GM15510 (cell line): ENCODE results near the gene AUTS2.

ENCODE experiments used
- POLR2A ChIP-seq: IDR thresholded peaks from 3 replicates; pipeline ENCODE4 v1.6.1; 2011; ENCODE audit warnings: borderline replicate concordance; ENCODE audit not compliant: insufficient read length; ENCODE audit errors: extremely low read depth

Gene AUTS2

DNA sequence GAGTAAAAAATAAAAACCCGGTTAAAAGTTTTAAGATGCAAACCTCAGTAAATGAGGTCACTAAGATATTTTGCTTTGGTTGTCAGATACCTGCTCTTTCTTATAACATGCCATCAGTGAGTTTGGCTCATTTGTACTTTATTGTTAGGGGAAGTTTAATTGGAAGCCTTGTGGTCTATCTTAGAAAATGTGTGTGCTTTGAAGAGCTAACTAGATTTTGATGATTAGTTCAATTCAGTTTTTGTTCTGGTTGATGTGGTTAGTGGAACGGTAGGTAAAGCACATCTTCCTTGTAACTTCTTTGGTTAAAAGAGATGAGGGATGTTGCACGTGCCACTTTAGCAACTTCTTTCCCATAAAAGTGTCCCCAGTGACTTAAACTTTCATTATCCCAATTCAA is 1180.3 kb downstream of the AUTS2 start:
- no peak for TF ChIP-seq POLR2A

- no peak for TF ChIP-seq POLR2A
Measured at GRCh38 chr7:70779321-70779720, 1181.0 kb downstream of the AUTS2 start.

DNA sequence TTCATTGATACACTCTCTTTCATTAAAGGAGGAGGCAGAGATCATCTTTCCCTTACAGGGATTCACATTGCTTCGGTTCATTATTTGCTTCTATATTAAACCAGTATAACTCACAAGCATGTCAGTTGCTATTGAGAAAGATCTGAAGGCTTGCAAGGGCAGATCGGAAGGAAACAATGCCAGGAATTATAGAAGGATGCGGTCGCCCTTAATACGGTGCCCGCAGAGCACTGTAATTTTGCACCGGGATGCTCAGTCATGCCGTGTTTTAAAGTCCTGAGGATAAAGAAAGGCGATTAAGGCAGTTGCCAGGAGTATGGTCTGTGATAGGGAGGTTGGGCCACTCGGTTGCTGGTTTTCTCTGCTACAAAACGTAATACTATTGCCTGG is 1183.6 kb downstream of the AUTS2 start:
- TF ChIP-seq POLR2A: no peak

- TF ChIP-seq POLR2A: no peak
Measured at GRCh38 chr7:70782796-70783195, 1184.5 kb downstream of the AUTS2 start.

GRCh38 chr7:70785427-70785826 is 1187.2 kb downstream of the AUTS2 start:
- no peak for TF ChIP-seq POLR2A

GRCh38 chr7:70786076-70786475 is 1187.8 kb downstream of the AUTS2 start:
- TF ChIP-seq POLR2A: no peak

DNA sequence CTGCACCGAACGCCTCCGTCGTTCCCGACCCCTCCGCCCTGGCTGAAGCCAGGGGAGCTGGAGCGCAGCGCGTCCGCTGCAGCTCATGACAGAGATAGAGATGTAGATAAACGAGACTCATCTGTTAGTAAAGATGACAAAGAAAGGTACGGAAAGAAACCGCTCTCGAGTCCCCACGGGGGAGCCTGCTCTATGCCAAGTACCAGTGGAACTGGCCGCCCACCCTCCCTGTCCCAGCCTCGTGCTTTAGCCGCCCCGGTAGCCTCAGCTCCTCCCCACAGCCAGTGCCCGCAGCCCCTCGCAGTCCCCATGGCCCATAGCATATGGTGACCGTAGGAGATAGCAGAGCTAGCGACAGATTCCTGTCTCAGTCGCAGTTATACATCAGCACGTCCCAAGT is 1189.0 kb downstream of the AUTS2 start:
- no peak for TF ChIP-seq POLR2A

GRCh38 chr7:70787771-70788170 is 1189.5 kb downstream of the AUTS2 start:
- no peak for TF ChIP-seq POLR2A

DNA sequence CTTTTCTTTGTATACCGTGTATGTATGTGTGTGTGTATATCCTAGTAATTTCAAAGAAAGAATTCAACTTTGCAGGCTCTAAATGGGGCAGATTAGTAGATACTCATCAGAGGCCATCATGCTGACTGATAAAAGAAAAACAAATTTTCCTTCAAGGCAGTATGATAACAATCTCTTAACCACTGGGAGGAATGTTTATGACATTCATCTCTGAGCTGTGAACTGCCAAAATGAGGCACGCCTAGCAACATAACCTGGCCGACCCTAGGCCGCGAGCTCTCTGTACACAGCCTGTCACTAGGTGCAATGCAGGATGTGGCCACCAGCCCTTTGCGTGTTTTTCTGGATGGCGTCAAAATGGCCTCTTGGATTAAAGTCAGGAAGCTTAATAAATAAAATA is 1190.0 kb downstream of the AUTS2 start:
- TF ChIP-seq POLR2A: no peak

- no peak for TF ChIP-seq POLR2A
Measured at GRCh38 chr7:70789481-70790214, 1191.4 kb downstream of the AUTS2 start.

- no peak for TF ChIP-seq POLR2A
Measured at GRCh38 chr7:70790215-70791073, 1192.2 kb downstream of the AUTS2 start.

DNA sequence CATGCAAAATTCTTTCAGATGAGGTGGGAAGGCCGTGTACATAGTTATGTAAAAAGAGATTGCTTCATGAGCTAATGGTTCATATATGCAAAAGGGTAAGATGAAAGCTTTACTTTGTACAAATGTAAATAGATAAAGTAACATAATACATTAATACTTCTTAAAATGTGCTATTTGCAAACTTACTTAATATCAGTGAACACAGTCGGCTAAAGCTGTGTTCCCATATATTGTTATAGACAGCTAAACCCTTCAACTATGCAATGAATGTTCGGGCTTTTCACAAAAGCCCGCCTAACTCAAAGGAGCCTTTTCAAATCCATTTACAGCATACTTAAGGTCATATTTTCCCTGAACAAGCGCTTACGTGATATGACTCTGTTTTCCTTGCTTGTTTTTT is 1193.1 kb downstream of the AUTS2 start:
- no peak for TF ChIP-seq POLR2A

- TF ChIP-seq POLR2A: no peak
Measured at GRCh38 chr7:70793060-70793459, 1194.8 kb downstream of the AUTS2 start.

DNA sequence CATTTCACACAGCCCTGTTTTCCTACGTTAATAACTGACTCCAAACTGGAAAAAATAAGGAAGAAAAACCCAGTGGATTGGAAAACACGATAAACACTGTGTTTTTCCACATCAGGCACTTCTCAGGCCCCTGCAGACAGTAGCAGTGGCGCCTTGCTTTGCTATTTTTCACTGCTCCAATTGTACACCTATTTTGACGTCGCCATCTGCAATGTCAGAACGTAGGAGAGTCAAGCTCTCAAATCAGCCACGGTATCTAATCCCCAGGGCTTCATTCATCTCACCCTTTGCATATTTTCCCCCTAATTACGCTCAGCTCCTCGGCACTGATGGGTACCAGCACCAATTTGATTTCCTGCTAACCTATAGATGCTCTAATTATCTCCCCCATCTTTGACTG is 1195.5 kb downstream of the AUTS2 start:
- TF ChIP-seq POLR2A: no peak

- TF ChIP-seq POLR2A: no peak
Measured at GRCh38 chr7:70794962-70795361, 1196.7 kb downstream of the AUTS2 start.

GRCh38 chr7:70795948-70796347 is 1197.7 kb downstream of the AUTS2 start:
- no peak for TF ChIP-seq POLR2A

GRCh38 chr7:70797109-70797514 is 1198.8 kb downstream of the AUTS2 start:
- no peak for TF ChIP-seq POLR2A

- TF ChIP-seq POLR2A: no peak
Measured at GRCh38 chr7:70799841-70800405, 1201.6 kb downstream of the AUTS2 start.
